Renal cortex interstitium (tissue), 11 donors: ENCODE data around the gene PTGES3L. TPM values are rescaled to one million over a fixed set of nuclear protein-coding genes. Genes with fewer than 3 reads are reported as not detected.
"Not testable (repeated sequence)": the region's sequence is repeated elsewhere in the genome, so short reads cannot be mapped to it uniquely, and the experiment has no call there.

ENCODE experiments used
- DNase-seq, 11 donors: peaks; one replicate each; pipeline ENCODE4 v3.0.0-alpha.2; 2013; ENCODE audit warnings: low read depth in 9 of 11, low spot score in 4 of 11; ENCODE audit errors: extremely low read depth in 1 of 11
- polyA plus RNA-seq, 3 donors: library from polyadenylated mRNA; unstranded; fragments of 120-200 nt; gene quantifications; one replicate each; pipeline ENCODE4 v1.2.1, GENCODE V29; 2013; ENCODE audit not compliant: insufficient read length in 3 of 3

PTGES3L gene
- polyA plus RNA-seq, 3 donors: 1.8 to 3.2 (median 3.2) TPM

DNA sequence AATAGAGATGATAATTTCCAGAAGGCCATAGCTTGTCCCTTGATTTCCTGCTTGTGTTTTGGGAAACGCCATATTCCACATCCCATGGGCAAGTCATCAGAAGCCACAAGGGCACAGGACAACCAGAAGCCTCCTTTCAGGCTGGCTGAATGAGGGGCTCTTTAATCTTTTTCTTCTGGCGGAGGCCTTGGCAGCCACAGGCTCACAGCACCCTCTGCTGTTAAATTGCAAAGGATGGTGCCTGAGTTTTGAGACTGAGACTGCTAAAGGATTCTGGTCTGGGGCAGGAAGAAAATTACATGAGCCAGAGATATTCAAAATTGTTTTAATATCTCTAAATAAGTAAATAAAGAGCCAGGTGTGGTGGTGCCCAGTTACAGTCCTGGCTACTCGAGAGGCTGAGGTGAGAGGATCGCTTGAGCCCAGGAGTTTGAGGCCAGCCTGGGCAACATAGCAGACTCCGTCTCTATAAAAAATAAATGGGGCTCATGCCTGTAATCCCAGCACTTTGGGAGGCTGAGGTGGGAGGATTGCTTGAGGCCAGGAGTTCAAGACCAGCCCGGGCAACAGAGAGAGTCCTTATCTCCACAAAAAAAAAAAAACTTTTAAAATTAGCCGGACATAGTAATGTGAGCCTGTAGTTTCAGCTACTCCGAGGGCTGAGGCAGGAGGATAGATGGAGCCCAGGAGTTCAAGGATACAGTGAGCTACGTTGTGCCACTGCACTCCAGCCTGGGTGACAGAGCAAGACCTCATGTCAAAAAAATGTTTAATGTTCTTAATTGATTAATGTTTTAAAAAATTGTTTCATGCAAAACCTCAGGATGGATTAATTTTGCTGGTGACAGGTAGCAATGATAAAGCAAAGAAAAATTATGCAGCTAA is 41.9 kb downstream of the PTGES3L start:
- peak in 8 of 11 donors; percentile 27 to 52 (median 36) for DNase-seq

GRCh38 chr17:42929497-42929844 is 50.4 kb downstream of the PTGES3L start:
- no peak for DNase-seq

GRCh38 chr17:42928714-42929496 is 51.0 kb downstream of the PTGES3L start:
- peak in 10 of 11 donors; percentile 23 to 62 (median 44) for DNase-seq

GRCh38 chr17:42924891-42925290 is 55.0 kb downstream of the PTGES3L start:
- DNase-seq: no peak

DNA sequence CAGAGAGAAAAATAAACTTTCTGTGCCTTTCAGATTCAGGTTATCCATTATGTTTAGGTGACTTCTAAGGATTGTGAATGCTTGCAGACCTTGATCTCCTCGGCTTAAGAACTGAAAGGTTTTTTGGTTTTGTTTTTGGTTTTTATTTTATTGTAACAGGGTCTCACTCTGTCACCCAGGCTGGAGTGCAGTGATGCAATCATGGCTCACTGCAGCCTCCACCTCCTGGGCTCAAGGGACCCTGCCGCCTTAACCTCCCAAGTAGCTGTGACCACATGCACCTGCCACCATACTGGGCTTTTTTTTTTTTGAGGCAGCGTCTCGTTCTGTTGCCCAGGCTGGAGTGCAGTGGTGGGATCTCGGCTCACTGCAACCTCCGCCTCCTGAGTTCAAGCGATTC is 56.4 kb downstream of the PTGES3L start:
- not testable (repeated sequence) for DNase-seq

DNA sequence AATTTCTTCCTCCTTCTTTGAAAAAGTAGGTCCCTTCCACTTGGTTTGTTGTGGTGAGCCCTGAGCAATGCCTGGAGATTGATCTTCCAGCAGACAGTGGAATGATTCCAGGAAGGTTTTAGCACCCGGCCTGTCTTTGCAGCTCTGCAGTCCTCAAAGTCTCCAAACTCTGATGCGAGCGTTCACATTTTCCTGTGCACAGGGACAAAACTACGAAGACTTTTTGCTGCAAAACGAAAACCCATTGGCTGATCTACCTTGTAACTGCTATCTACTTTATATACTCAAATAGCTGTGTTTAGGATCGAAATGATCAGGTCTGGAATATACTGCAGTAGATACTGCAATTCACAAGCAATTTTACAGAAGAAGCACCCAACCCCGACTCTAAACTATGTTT is 57.6 kb downstream of the PTGES3L start:
- no peak for DNase-seq

DNA sequence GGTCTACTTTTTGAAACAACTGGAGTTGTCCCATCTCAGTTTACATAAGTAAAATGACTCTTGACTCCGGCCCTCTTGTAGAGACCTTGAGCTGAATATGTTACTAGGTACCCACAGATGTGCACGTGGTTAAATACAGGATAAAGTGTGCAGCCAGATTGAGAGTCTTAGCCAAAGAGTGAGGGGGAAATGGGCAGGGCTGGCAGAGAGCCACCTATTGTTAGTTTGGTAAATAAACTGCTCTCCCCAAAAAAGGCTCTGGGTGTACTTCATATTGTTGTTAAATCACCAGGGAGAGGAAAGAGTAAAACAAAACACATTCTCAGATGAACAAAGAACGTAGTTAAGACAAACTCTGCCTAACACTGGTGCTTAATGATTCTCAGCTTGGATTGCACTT is 59.0 kb downstream of the PTGES3L start:
- DNase-seq: peak in 2 of 11 donors; percentile 26 to 27

GRCh38 chr17:42920106-42920900 is 59.6 kb downstream of the PTGES3L start:
- no peak for DNase-seq

GRCh38 chr17:42919522-42920077 is 60.3 kb downstream of the PTGES3L start:
- DNase-seq: not testable (repeated sequence)

DNA sequence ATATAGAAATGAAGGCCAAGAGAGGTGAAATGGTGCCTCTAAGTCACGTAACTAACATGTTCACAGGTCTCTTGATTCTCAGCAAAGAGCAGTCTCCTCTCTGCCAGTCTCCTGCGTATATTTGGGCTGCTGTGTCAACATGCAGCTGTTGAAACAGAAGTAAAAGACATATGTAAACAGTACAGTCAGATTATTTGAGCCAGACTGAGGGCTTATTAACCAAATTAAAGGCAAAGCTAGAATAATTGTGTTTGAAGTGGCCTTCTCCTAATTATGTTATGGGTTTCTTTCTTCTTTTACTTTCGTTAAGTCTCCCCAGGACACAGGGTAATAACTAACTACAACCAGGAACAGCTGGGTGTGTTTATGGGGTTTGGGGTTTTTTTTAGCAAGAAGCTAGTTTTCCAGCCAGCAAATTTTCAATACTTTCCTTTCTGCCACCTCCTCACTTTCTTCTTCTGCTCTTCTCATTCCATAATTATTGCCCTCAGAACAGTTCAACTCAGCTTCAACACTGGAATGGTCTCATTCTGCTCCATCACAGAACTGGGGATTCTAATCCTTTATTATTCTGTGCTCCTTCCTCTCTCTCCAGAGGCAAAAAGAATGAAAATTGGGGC is 60.9 kb downstream of the PTGES3L start:
- DNase-seq: no peak

Other genes starting within 250 kb of the PTGES3L start
- 10 to 100 TPM; 37.9 to 65.1 (median 41.3) TPM for gene EZH1, start 235.0 kb downstream of the PTGES3L start, polyA plus RNA-seq
- 100 to 1,000 TPM in 1 of 3 donors, 10 to 100 TPM in 2; 80.9 to 101 (median 84.6) TPM for gene RAMP2, start 218.9 kb downstream of the PTGES3L start, polyA plus RNA-seq
- gene VPS25, start 206.6 kb downstream of the PTGES3L start, polyA plus RNA-seq: 10 to 100 TPM; 80.6 to 93.2 (median 86.2) TPM
- 10 to 100 TPM in 1 of 3 donors, 1 to 10 TPM in 2; 7.1 to 16.8 (median 7.8) TPM for gene WNK4, start 199.5 kb downstream of the PTGES3L start, polyA plus RNA-seq
- 100 to 1,000 TPM; 150 to 167 (median 159) TPM for gene COA3, start 181.4 kb downstream of the PTGES3L start, polyA plus RNA-seq
- 1 to 10 TPM; 1.4 to 3.4 (median 2.2) TPM for gene CNTD1, start 181.2 kb downstream of the PTGES3L start, polyA plus RNA-seq
- 10 to 100 TPM; 70.2 to 76.5 (median 74.2) TPM for gene BECN1, start 155.8 kb downstream of the PTGES3L start, polyA plus RNA-seq
- 100 to 1,000 TPM in 2 of 3 donors, 10 to 100 TPM in 1; 96.0 to 115 (median 110) TPM for gene PSME3, start 146.7 kb downstream of the PTGES3L start, polyA plus RNA-seq
- gene AOC2, start 135.5 kb downstream of the PTGES3L start, polyA plus RNA-seq: 1 to 10 TPM in 2 of 3 donors, under 1 TPM in 1; 0.92 to 1.5 (median 1.1) TPM
- 1 to 10 TPM; 4.8 to 6.3 (median 5.3) TPM for gene AOC3, start 128.9 kb downstream of the PTGES3L start, polyA plus RNA-seq
- 1 to 10 TPM; 6.2 to 9.6 (median 9.5) TPM for gene G6PC1, start 79.3 kb downstream of the PTGES3L start, polyA plus RNA-seq
- gene AARSD1, start 15.6 kb downstream of the PTGES3L start, polyA plus RNA-seq: 10 to 100 TPM; 57.3 to 76.0 (median 60.5) TPM
- gene RUNDC1, start 485 bp upstream of the PTGES3L start, polyA plus RNA-seq: 10 to 100 TPM; 16.8 to 18.1 (median 17.1) TPM
- 1,000 to 10,000 TPM; 1,334 to 1,508 (median 1,422) TPM for gene RPL27, start 18.3 kb upstream of the PTGES3L start, polyA plus RNA-seq
- gene IFI35, start 26.7 kb upstream of the PTGES3L start, polyA plus RNA-seq: 10 to 100 TPM in 2 of 3 donors, 1 to 10 TPM in 1; 9.3 to 12.9 (median 11.0) TPM
- 100 to 1,000 TPM; 113 to 134 (median 129) TPM for gene VAT1, start 42.3 kb upstream of the PTGES3L start, polyA plus RNA-seq
- 1 to 10 TPM; 3.6 to 4.0 (median 3.9) TPM for gene RND2, start 45.2 kb upstream of the PTGES3L start, polyA plus RNA-seq
- 10 to 100 TPM; 15.8 to 17.7 (median 16.5) TPM for gene BRCA1, start 145.3 kb upstream of the PTGES3L start, polyA plus RNA-seq
- 100 to 1,000 TPM; 107 to 122 (median 122) TPM for gene NBR1, start 191.1 kb upstream of the PTGES3L start, polyA plus RNA-seq
- gene TMEM106A, start 231.8 kb upstream of the PTGES3L start, polyA plus RNA-seq: 10 to 100 TPM; 15.2 to 30.7 (median 17.3) TPM
- 10 to 100 TPM; 11.3 to 42.6 (median 12.3) TPM for gene CCDC200, start 248.5 kb upstream of the PTGES3L start, polyA plus RNA-seq